ENCODE measurements around the gene FAT2.

The FAT2 gene

GRCh38 chr5:151570512-151571269 lies 20.4 kb downstream of the FAT2 start:
- H3K27me3 ChIP-seq (ENCODE audit: insufficient read depth, low read length): peaks cover 88% of the 10 kb centered on the region
- H2AFZ ChIP-seq (ENCODE audit: low read length, unreplicated experiment): no peak overlapping the region
- no peak overlapping the region for H3K27ac ChIP-seq (ENCODE audit: low read depth, low read length)
- H3K4me3 ChIP-seq (ENCODE audit: low read depth, low read length): no peak overlapping the region
- no peaks in the 10 kb centered on the region for H3K79me2 ChIP-seq (ENCODE audit: control insufficient read depth, insufficient read depth, low read length, unreplicated experiment)
- no peaks in the 10 kb centered on the region for H3K4me1 ChIP-seq (ENCODE audit: control insufficient read depth, insufficient read depth, low read length, unreplicated experiment)
- H3K36me3 ChIP-seq (ENCODE audit: insufficient read depth, low read length): no peaks in the 10 kb centered on the region

- no peaks in the 10 kb centered on the region for H3K36me3 ChIP-seq (ENCODE audit: insufficient read depth, low read length)
- no peak overlapping the region for H2AFZ ChIP-seq (ENCODE audit: low read length, unreplicated experiment)
- H3K79me2 ChIP-seq (ENCODE audit: control insufficient read depth, insufficient read depth, low read length, unreplicated experiment): no peaks in the 10 kb centered on the region
- no peaks in the 10 kb centered on the region for H3K4me1 ChIP-seq (ENCODE audit: control insufficient read depth, insufficient read depth, low read length, unreplicated experiment)
- no peak overlapping the region for H3K4me3 ChIP-seq (ENCODE audit: low read depth, low read length)
- peaks cover 82% of the 10 kb centered on the region for H3K27me3 ChIP-seq (ENCODE audit: insufficient read depth, low read length)
- no peak overlapping the region for H3K27ac ChIP-seq (ENCODE audit: low read depth, low read length)
Observed at GRCh38 chr5:151570058-151570457, 21.1 kb downstream of the FAT2 start.

DNA sequence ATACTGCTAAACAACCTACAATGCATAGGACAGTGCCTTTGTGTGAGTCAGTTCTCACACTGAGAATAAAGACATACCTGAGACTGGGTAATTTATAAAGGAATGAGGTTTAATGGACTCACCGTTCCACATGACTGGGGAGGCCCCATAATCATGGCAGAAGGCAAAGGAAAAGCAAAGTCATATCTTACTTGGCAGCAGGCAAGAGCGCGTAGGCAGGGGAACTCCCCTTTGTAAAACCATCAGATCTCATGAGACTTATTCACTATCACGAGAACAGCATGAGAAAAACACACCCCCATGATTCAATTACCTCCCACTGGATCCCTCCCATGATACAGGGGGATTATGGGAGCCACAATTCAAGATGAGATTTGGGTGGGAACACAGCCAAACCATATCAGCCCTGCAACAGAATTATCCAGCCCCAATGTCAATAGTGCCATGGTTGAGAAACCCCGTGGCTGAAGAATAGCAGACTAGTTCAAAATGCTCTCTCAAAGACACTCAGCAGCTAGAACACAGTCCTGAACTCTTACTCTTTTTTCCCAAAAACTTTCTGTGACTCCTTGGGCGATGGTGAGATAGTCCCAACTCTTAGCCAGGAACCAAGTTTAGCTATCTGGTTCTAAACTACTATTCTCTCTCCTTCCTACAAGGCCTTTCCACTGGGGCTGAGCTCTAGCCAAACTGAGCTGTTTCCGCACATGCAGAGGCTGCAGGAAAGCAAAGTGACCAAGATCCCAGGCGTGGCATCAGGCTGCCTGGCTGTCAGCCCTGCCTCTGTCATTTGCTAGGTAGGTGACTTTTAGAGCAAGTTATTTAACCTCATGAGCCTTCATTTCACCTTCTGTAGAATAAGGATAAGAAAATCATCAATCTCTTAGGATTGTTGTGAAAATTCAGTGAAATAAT lies 21.7 kb downstream of the FAT2 start:
- no peak overlapping the region for H3K27ac ChIP-seq (ENCODE audit: low read depth, low read length)
- no peaks in the 10 kb centered on the region for H3K36me3 ChIP-seq (ENCODE audit: insufficient read depth, low read length)
- no peak overlapping the region for H3K4me3 ChIP-seq (ENCODE audit: low read depth, low read length)
- H3K27me3 ChIP-seq (ENCODE audit: insufficient read depth, low read length): peaks cover 77% of the 10 kb centered on the region
- no peak overlapping the region for H2AFZ ChIP-seq (ENCODE audit: low read length, unreplicated experiment)
- no peaks in the 10 kb centered on the region for H3K4me1 ChIP-seq (ENCODE audit: control insufficient read depth, insufficient read depth, low read length, unreplicated experiment)
- H3K79me2 ChIP-seq (ENCODE audit: control insufficient read depth, insufficient read depth, low read length, unreplicated experiment): no peaks in the 10 kb centered on the region

- Histone ChIP-seq H3K4me3 (ENCODE audit: low read depth, low read length) (no peak overlapping the region), H3K4me1 (ENCODE audit: control insufficient read depth, insufficient read depth, low read length, unreplicated experiment) (no peaks in the 10 kb centered on the region), H3K27ac (ENCODE audit: low read depth, low read length) (no peak overlapping the region), H3K79me2 (ENCODE audit: control insufficient read depth, insufficient read depth, low read length, unreplicated experiment) (no peaks in the 10 kb centered on the region), H2AFZ (ENCODE audit: low read length, unreplicated experiment) (no peak overlapping the region), H3K27me3 (ENCODE audit: insufficient read depth, low read length) (peaks cover 77% of the 10 kb centered on the region), H3K36me3 (ENCODE audit: insufficient read depth, low read length) (no peaks in the 10 kb centered on the region)
Observed at GRCh38 chr5:151568036-151568435, 23.1 kb downstream of the FAT2 start.

DNA sequence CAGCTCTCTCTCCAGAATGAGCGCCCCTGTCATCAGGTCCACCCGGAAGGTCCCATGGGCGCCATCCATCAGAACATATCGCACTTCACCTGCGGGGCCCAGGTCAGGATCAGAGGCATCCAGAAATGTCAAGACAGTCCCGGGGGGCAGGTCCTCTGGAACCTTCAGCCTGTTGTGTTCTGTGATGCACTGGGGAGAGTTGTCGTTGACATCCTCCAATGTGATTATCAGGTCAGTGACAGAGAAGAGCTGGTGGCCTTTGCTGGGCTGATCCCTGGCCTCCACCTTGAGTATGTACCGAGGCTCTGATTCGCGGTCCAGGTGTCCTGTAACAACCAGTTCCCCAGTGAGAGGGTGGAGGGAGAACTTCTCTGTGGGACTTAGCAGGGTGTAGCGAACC lies 25.2 kb downstream of the FAT2 start:
- Histone ChIP-seq H3K27me3 (ENCODE audit: insufficient read depth, low read length) (peaks cover 83% of the 10 kb centered on the region), H3K36me3 (ENCODE audit: insufficient read depth, low read length) (no peaks in the 10 kb centered on the region), H3K4me3 (ENCODE audit: low read depth, low read length) (no peak overlapping the region), H3K4me1 (ENCODE audit: control insufficient read depth, insufficient read depth, low read length, unreplicated experiment) (no peaks in the 10 kb centered on the region), H2AFZ (ENCODE audit: low read length, unreplicated experiment) (no peak overlapping the region), H3K27ac (ENCODE audit: low read depth, low read length) (no peak overlapping the region), H3K79me2 (ENCODE audit: control insufficient read depth, insufficient read depth, low read length, unreplicated experiment) (no peaks in the 10 kb centered on the region)

- Histone ChIP-seq H3K4me1 (ENCODE audit: control insufficient read depth, insufficient read depth, low read length, unreplicated experiment) (no peaks in the 10 kb centered on the region), H3K27ac (ENCODE audit: low read depth, low read length) (no peak overlapping the region), H3K27me3 (ENCODE audit: insufficient read depth, low read length) (peaks cover 79% of the 10 kb centered on the region), H3K79me2 (ENCODE audit: control insufficient read depth, insufficient read depth, low read length, unreplicated experiment) (no peaks in the 10 kb centered on the region), H3K36me3 (ENCODE audit: insufficient read depth, low read length) (no peaks in the 10 kb centered on the region), H2AFZ (ENCODE audit: low read length, unreplicated experiment) (no peak overlapping the region), H3K4me3 (ENCODE audit: low read depth, low read length) (no peak overlapping the region)
Observed at GRCh38 chr5:151562019-151562707, 29.0 kb downstream of the FAT2 start.

- no peak overlapping the region for H2AFZ ChIP-seq (ENCODE audit: low read length, unreplicated experiment)
- no peak overlapping the region for H3K27ac ChIP-seq (ENCODE audit: low read depth, low read length)
- H3K27me3 ChIP-seq (ENCODE audit: insufficient read depth, low read length): peaks cover 51% of the 10 kb centered on the region
- no peaks in the 10 kb centered on the region for H3K4me1 ChIP-seq (ENCODE audit: control insufficient read depth, insufficient read depth, low read length, unreplicated experiment)
- H3K79me2 ChIP-seq (ENCODE audit: control insufficient read depth, insufficient read depth, low read length, unreplicated experiment): no peaks in the 10 kb centered on the region
- no peak overlapping the region for H3K4me3 ChIP-seq (ENCODE audit: low read depth, low read length)
- H3K36me3 ChIP-seq (ENCODE audit: insufficient read depth, low read length): no peaks in the 10 kb centered on the region
Observed at GRCh38 chr5:151557951-151558350, 33.2 kb downstream of the FAT2 start.

GRCh38 chr5:151557466-151557865 lies 33.7 kb downstream of the FAT2 start:
- Histone ChIP-seq H3K79me2 (ENCODE audit: control insufficient read depth, insufficient read depth, low read length, unreplicated experiment) (no peaks in the 10 kb centered on the region), H3K27ac (ENCODE audit: low read depth, low read length) (no peak overlapping the region), H3K36me3 (ENCODE audit: insufficient read depth, low read length) (no peaks in the 10 kb centered on the region), H2AFZ (ENCODE audit: low read length, unreplicated experiment) (no peak overlapping the region), H3K27me3 (ENCODE audit: insufficient read depth, low read length) (peaks cover 46% of the 10 kb centered on the region), H3K4me1 (ENCODE audit: control insufficient read depth, insufficient read depth, low read length, unreplicated experiment) (no peaks in the 10 kb centered on the region), H3K4me3 (ENCODE audit: low read depth, low read length) (no peak overlapping the region)

DNA sequence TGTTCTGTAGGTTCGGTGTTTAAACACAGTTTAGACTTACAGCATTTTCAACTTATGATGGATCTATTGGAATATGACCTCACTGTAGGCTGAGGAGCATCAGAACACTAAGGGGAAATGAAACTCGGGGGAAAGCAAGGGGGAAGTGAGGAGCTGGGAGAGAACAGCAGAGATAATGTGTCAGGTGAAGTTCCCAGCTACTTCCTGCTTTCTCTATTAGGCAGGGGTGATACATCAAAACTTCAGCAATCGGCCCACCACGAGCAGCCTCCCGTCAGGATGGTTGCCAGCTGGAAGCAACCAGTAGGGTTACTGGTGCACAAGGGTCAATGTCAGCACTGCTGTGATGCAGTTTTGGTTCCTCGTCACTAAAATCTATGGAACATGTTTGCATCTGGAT lies 34.3 kb downstream of the FAT2 start:
- Histone ChIP-seq H3K79me2 (ENCODE audit: control insufficient read depth, insufficient read depth, low read length, unreplicated experiment) (no peaks in the 10 kb centered on the region), H2AFZ (ENCODE audit: low read length, unreplicated experiment) (no peak overlapping the region), H3K27me3 (ENCODE audit: insufficient read depth, low read length) (peaks cover 40% of the 10 kb centered on the region), H3K36me3 (ENCODE audit: insufficient read depth, low read length) (no peaks in the 10 kb centered on the region), H3K27ac (ENCODE audit: low read depth, low read length) (no peak overlapping the region), H3K4me3 (ENCODE audit: low read depth, low read length) (no peak overlapping the region), H3K4me1 (ENCODE audit: control insufficient read depth, insufficient read depth, low read length, unreplicated experiment) (no peaks in the 10 kb centered on the region)

GRCh38 chr5:151555760-151556576 lies 35.2 kb downstream of the FAT2 start:
- H3K79me2 ChIP-seq (ENCODE audit: control insufficient read depth, insufficient read depth, low read length, unreplicated experiment): no peaks in the 10 kb centered on the region
- no peak overlapping the region for H2AFZ ChIP-seq (ENCODE audit: low read length, unreplicated experiment)
- peaks cover 31% of the 10 kb centered on the region for H3K27me3 ChIP-seq (ENCODE audit: insufficient read depth, low read length)
- no peaks in the 10 kb centered on the region for H3K36me3 ChIP-seq (ENCODE audit: insufficient read depth, low read length)
- no peaks in the 10 kb centered on the region for H3K4me1 ChIP-seq (ENCODE audit: control insufficient read depth, insufficient read depth, low read length, unreplicated experiment)
- H3K27ac ChIP-seq (ENCODE audit: low read depth, low read length): no peak overlapping the region
- no peak overlapping the region for H3K4me3 ChIP-seq (ENCODE audit: low read depth, low read length)

Measured in ACC112 (cell line).